Panc1 (cell line): ENCODE measurements around the gene MDGA2.

ENCODE experiments used
- REST ChIP-seq, 2 experiments: IDR thresholded peaks; 2 replicates each; pipeline ENCODE4 v1.6.1; 2011 to 2012; ENCODE audit warnings: low read depth in 2 of 2, control low read depth in 1 of 2, low read length in 1 of 2, mild to moderate bottlenecking in 1 of 2, moderate library complexity in 1 of 2; ENCODE audit not compliant: insufficient read depth in 1 of 2
- TCF7L2 ChIP-seq: IDR thresholded peaks from 2 replicates; pipeline ENCODE4 v1.6.1; 2011; ENCODE audit warnings: mild to moderate bottlenecking, low read depth, low read length, inconsistent platforms
- TF ChIP-seq, protein P1 (sequence below): fragments of 450-650 bp; IDR thresholded peaks from 2 replicates; pipeline ENCODE4 v1.5.1; 2017; ENCODE audit warnings: mild to moderate bottlenecking

DNA sequence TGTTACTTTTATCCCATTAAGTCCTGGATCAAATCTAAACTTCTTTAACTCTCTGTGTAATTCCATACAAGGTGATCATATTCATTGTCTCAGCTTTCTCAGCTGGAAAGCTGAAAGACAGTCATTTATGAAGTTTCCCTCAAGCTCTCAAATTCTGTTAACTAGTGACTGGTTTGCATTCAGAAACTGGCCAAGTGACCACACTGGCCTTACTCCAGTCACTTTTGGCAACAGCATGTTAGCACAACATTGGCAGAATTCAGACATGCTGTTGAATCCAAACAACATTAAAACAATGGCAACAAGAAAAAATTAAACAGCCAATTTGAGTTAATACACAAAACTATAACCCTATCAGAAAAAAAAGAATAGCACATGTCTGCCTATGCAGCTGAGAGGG lies 343.3 kb downstream of the MDGA2 start:
- TF ChIP-seq, protein P1, sequence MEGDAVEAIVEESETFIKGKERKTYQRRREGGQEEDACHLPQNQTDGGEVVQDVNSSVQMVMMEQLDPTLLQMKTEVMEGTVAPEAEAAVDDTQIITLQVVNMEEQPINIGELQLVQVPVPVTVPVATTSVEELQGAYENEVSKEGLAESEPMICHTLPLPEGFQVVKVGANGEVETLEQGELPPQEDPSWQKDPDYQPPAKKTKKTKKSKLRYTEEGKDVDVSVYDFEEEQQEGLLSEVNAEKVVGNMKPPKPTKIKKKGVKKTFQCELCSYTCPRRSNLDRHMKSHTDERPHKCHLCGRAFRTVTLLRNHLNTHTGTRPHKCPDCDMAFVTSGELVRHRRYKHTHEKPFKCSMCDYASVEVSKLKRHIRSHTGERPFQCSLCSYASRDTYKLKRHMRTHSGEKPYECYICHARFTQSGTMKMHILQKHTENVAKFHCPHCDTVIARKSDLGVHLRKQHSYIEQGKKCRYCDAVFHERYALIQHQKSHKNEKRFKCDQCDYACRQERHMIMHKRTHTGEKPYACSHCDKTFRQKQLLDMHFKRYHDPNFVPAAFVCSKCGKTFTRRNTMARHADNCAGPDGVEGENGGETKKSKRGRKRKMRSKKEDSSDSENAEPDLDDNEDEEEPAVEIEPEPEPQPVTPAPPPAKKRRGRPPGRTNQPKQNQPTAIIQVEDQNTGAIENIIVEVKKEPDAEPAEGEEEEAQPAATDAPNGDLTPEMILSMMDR, result no peak
- TF ChIP-seq TCF7L2 (no peak), REST (IDR thresholded peaks at IDR 0.05; ENCODE audit: insufficient read depth in 1 of 2, low read depth in 2 of 2, low read length in 1 of 2) (no peak)
